OCI-LY1 (cell line): ENCODE measurements around the gene SGMS2.

Experiments used
- H2AFZ ChIP-seq: fragments of 200-600 bp; sonication (generic), shearing (Covaris generic); 2 replicates; pipeline ENCODE4 v1.6.0; 2014; ENCODE audit warnings: antibody characterized with exemption, mild to moderate bottlenecking, low read length
- H3F3A ChIP-seq: fragments of 200-600 bp; sonication (generic), shearing (Covaris generic); 2 replicates; pipeline ENCODE4 v1.6.0; 2014; ENCODE audit warnings: mild to moderate bottlenecking, antibody characterized with exemption, low read length, moderate library complexity; ENCODE audit not compliant: insufficient read depth
- H3K27ac ChIP-seq: fragments of 200-600 bp; sonication (generic); 2 replicates; pipeline ENCODE4 v1.5.1; 2014; ENCODE audit warnings: low read length, mixed run types, mild to moderate bottlenecking, low read depth; ENCODE audit not compliant: poor library complexity, severe bottlenecking
- H3K27me3 ChIP-seq: fragments of 200-600 bp; sonication (generic); 2 replicates; pipeline ENCODE4 v1.6.0; 2014; ENCODE audit warnings: antibody characterized with exemption, mild to moderate bottlenecking, low read length, moderate library complexity; ENCODE audit not compliant: insufficient read depth
- H3K36me3 ChIP-seq: fragments of 200-600 bp; sonication (generic); 2 replicates; pipeline ENCODE4 v1.6.1; 2014; ENCODE audit warnings: mild to moderate bottlenecking, antibody characterized with exemption, low read length, moderate library complexity, mixed read lengths; ENCODE audit not compliant: insufficient read depth
- H3K4me1 ChIP-seq: fragments of 200-600 bp; sonication (generic); 2 replicates; pipeline ENCODE4 v1.5.1; 2014; ENCODE audit warnings: mild to moderate bottlenecking, low read length, moderate library complexity; ENCODE audit not compliant: insufficient read depth, severe bottlenecking
- H3K4me2 ChIP-seq: fragments of 200-600 bp; sonication (generic), shearing (Covaris generic); 2 replicates; pipeline ENCODE4 v1.6.1; 2014; ENCODE audit warnings: low read length
- H3K4me3 ChIP-seq: fragments of 200-600 bp; sonication (generic); 2 replicates; pipeline ENCODE4 v1.5.1; 2014; ENCODE audit warnings: low read length, low read depth, mild to moderate bottlenecking, mixed read lengths; ENCODE audit not compliant: poor library complexity, severe bottlenecking
- H3K79me2 ChIP-seq: fragments of 200-600 bp; shearing (Covaris generic); 2 replicates; pipeline ENCODE4 v1.6.1; 2016; ENCODE audit warnings: mixed run types, low read length, mixed read lengths; ENCODE audit not compliant: insufficient read depth
- H3K9ac ChIP-seq: fragments of 200-600 bp; sonication (generic), shearing (Covaris generic); 2 replicates; pipeline ENCODE4 v1.6.1; 2014; ENCODE audit warnings: mild to moderate bottlenecking, low read length, mixed read lengths
- H3K9me2 ChIP-seq: fragments of 200-600 bp; sonication (generic), shearing (Covaris generic); 2 replicates; pipeline ENCODE4 v1.6.1; 2014; ENCODE audit warnings: low read depth, mild to moderate bottlenecking, low read length, mixed read lengths
- H3K9me3 ChIP-seq: fragments of 200-600 bp; shearing (Covaris generic); 2 replicates; pipeline ENCODE4 v1.6.1; 2014; ENCODE audit warnings: low read length, mixed read lengths
- H4K20me1 ChIP-seq: fragments of 200-600 bp; sonication (generic), shearing (Covaris generic); 2 replicates; pipeline ENCODE4 v1.6.0; 2016; ENCODE audit warnings: mild to moderate bottlenecking, low read length; ENCODE audit not compliant: insufficient read depth
- EZH2 ChIP-seq: fragments of 200-600 bp; sonication (generic), shearing (Covaris generic); IDR thresholded peaks from 2 replicates; pipeline ENCODE4 v1.8.0; 2017; ENCODE audit warnings: borderline replicate concordance, mixed run types, mild to moderate bottlenecking, antibody characterized with exemption, low read length, moderate library complexity, mixed read lengths
- TF ChIP-seq, protein P1 (sequence below): fragments of 200-600 bp; sonication (generic), shearing (Covaris generic); IDR thresholded peaks from 2 replicates; pipeline ENCODE4 v1.5.1; 2017; ENCODE audit warnings: mild to moderate bottlenecking, antibody characterized with exemption, low read length, moderate library complexity, mixed read lengths

SGMS2 gene

DNA sequence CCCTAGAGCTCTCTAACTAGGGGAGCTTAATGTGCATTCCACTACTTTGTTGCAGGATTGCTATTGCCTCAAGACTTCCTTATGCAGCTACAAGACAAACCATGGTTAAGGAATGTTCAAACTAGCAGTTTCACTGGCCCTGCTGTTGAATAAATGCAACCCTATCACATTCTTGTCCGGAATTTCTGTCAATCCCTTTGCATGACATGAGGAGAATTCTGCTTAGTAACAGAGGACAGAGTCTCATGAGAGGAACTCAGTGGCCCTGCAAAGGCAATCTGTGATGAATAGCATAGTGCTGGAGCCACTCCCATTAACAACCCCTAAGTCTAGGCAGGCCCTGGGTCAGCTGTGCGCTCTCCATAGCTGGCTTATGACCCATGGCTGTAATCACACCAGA lies 30.7 kb upstream of the SGMS2 start:
- no peak overlapping the region for H3K27ac ChIP-seq
- no peaks in the 10 kb centered on the region for H4K20me1 ChIP-seq
- H3F3A ChIP-seq: no peaks in the 10 kb centered on the region
- H3K79me2 ChIP-seq: no peaks in the 10 kb centered on the region
- H3K9ac ChIP-seq: no peak overlapping the region
- H3K4me2 ChIP-seq: no peak overlapping the region
- H3K27me3 ChIP-seq: no peaks in the 10 kb centered on the region; the same call in 1 of the 2 replicates
- H3K9me2 ChIP-seq: no peaks in the 10 kb centered on the region
- TF ChIP-seq, protein P1, sequence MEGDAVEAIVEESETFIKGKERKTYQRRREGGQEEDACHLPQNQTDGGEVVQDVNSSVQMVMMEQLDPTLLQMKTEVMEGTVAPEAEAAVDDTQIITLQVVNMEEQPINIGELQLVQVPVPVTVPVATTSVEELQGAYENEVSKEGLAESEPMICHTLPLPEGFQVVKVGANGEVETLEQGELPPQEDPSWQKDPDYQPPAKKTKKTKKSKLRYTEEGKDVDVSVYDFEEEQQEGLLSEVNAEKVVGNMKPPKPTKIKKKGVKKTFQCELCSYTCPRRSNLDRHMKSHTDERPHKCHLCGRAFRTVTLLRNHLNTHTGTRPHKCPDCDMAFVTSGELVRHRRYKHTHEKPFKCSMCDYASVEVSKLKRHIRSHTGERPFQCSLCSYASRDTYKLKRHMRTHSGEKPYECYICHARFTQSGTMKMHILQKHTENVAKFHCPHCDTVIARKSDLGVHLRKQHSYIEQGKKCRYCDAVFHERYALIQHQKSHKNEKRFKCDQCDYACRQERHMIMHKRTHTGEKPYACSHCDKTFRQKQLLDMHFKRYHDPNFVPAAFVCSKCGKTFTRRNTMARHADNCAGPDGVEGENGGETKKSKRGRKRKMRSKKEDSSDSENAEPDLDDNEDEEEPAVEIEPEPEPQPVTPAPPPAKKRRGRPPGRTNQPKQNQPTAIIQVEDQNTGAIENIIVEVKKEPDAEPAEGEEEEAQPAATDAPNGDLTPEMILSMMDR: no peak
- no peak for TF ChIP-seq EZH2
- no peaks in the 10 kb centered on the region for H3K36me3 ChIP-seq
- no peaks in the 10 kb centered on the region for H3K4me1 ChIP-seq
- H3K4me3 ChIP-seq: no peak overlapping the region
- no peaks in the 10 kb centered on the region for H3K9me3 ChIP-seq
- H2AFZ ChIP-seq: no peak overlapping the region

DNA sequence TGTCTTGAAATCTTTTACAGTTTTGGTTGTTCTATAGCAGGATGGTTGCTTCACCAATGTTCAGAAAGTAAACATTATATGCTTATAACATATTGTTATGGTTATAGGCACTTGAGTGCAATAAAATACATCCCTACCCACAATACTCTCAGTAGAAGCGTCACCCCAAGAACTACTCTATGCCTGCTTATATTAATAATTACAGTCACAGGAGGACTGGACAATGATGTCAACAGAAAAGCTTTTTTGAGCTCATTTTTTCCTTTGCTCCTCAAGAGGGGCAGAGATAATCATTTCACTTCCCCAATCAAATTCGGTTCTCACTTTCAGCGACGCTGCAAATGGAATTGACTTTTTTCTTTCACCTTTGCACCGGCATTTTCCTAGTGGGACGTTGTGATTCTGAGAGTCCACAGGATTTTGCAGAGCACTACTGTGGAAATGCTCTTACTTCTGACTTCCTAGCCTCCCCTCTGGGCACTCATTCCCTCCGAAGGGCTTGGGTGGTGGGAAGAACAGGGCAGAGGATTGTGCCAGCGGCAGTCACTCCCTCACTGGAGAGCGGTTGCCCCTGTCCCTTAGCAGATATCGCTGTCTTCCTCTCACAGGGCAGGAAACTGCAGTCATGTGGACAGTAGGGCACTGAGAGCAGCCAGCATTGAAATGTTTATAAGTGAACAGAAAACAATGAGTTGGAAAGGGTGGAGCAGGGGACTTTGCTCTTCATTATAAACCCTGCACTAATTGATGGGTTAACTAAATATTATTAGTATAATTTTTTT lies 24.9 kb upstream of the SGMS2 start:
- no peaks in the 10 kb centered on the region for H3K36me3 ChIP-seq
- H3K4me3 ChIP-seq: no peak overlapping the region
- no peak overlapping the region for H3K27ac ChIP-seq
- TF ChIP-seq, protein P1: no peak
- no peak for TF ChIP-seq EZH2
- H3K9me3 ChIP-seq: no peaks in the 10 kb centered on the region
- H3K9me2 ChIP-seq: no peaks in the 10 kb centered on the region
- no peaks in the 10 kb centered on the region for H3K79me2 ChIP-seq
- no peaks in the 10 kb centered on the region for H3F3A ChIP-seq
- H4K20me1 ChIP-seq: no peaks in the 10 kb centered on the region
- no peak overlapping the region for H2AFZ ChIP-seq
- no peak overlapping the region for H3K9ac ChIP-seq
- H3K4me2 ChIP-seq: no peak overlapping the region
- H3K27me3 ChIP-seq: no peaks in the 10 kb centered on the region; the same call in 1 of the 2 replicates
- H3K4me1 ChIP-seq: no peaks in the 10 kb centered on the region

DNA sequence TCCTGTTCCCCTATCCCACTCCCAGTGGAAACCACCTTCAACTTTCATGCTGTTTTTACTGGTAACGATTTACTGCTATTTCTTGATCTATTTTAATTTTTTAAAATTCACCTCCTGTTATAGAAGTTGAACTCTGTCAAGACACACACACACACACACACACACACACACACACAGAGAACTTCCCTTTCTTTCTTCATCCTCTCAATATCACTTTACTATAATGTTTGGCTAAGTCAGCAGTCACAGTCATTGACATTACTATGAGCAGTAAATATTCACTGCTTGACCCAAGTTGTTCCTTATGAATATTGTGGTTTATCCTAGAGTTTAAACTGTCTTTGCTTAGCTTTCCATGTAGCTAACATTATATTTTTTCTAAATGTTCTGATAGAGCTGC lies 24.0 kb upstream of the SGMS2 start:
- Histone ChIP-seq H3K4me1 (no peaks in the 10 kb centered on the region), H3K36me3 (no peaks in the 10 kb centered on the region), H3K4me3 (no peak overlapping the region), H3F3A (no peaks in the 10 kb centered on the region), H2AFZ (no peak overlapping the region), H3K4me2 (no peak overlapping the region), H3K79me2 (no peaks in the 10 kb centered on the region), H3K27ac (no peak overlapping the region), H4K20me1 (no peaks in the 10 kb centered on the region), H3K9me3 (no peaks in the 10 kb centered on the region), H3K27me3 (no peaks in the 10 kb centered on the region; the same call in 1 of the 2 replicates), H3K9ac (no peak overlapping the region), H3K9me2 (no peaks in the 10 kb centered on the region)
- TF ChIP-seq, protein P1: no peak
- TF ChIP-seq EZH2: no peak
